Esophagus muscularis mucosa (tissue), 3 donors: ENCODE results near the gene MMP10.

Experiments
- CTCF ChIP-seq, 3 experiments: fragments of 200-600 bp in 2 of 3; fragments of 450-650 bp in 1 of 3; sonication (generic) in 2 of 3; IDR thresholded peaks; one replicate each; pipeline ENCODE4 v1.5.1; 2017 to 2019; ENCODE audit warnings: antibody characterized with exemption in 3 of 3, mild to moderate bottlenecking in 2 of 3, moderate library complexity in 1 of 3
- POLR2A ChIP-seq: fragments of 450-650 bp; IDR thresholded peaks from one replicate; pipeline ENCODE4 v1.6.1; 2017; ENCODE audit warnings: antibody characterized with exemption, moderate library complexity, mild to moderate bottlenecking, low read depth
- POLR2AphosphoS5 ChIP-seq, 2 donors: sonication (generic); formaldehyde crosslinking; IDR thresholded peaks; one replicate each; pipeline ENCODE4 v1.6.1; 2017; ENCODE audit warnings: antibody characterized with exemption in 2 of 2

- TF ChIP-seq POLR2A: no peak
- TF ChIP-seq CTCF (IDR thresholded peaks at IDR 0.05): no peak
- TF ChIP-seq POLR2AphosphoS5 (IDR thresholded peaks at IDR 0.05): no peak
Measured at GRCh38 chr11:102751673-102752072, 28.8 kb downstream of the MMP10 start.
